ENCODE measurements around the gene PPARGC1A. TPM values are rescaled to one million over a fixed set of nuclear protein-coding genes. Genes with fewer than 3 reads are reported as not detected.

PPARGC1A gene
- total and polyA plus RNA-seq, 2 experiments from 2014 or later, result 17.7 to 42.3 TPM

GRCh38 chr4:23911675-23912455, 22.0 kb upstream of the PPARGC1A start:
- no peaks in the 10 kb centered on the region for H3K9me3 ChIP-seq (ENCODE audit: low read depth)
- no peak for TF ChIP-seq CTCF (IDR thresholded peaks at IDR 0.05; ENCODE audit: low read depth, low read length)
- no peaks in the 10 kb centered on the region for H3K4me1 ChIP-seq (ENCODE audit: low read depth)
- no peaks in the 10 kb centered on the region for H3K27me3 ChIP-seq
- no peak for DNase-seq (ENCODE audit: low read depth in 1 of 2, low spot score in 1 of 2)
- H3K4me3 ChIP-seq, result no peak overlapping the region
- no peak overlapping the region for H3K27ac ChIP-seq
- no peaks in the 10 kb centered on the region for H3K36me3 ChIP-seq

GRCh38 chr4:23909671-23910070, 19.8 kb upstream of the PPARGC1A start:
- Histone ChIP-seq H3K4me3 (no peak overlapping the region), H3K36me3 (no peaks in the 10 kb centered on the region), H3K9me3 (ENCODE audit: low read depth) (no peaks in the 10 kb centered on the region), H3K27ac (no peak overlapping the region), H3K4me1 (ENCODE audit: low read depth) (no peaks in the 10 kb centered on the region), H3K27me3 (no peaks in the 10 kb centered on the region)
- DNase-seq (ENCODE audit: low read depth in 1 of 2, low spot score in 1 of 2), result no peak
- no peak for TF ChIP-seq CTCF (IDR thresholded peaks at IDR 0.05; ENCODE audit: low read depth, low read length)

- Histone ChIP-seq H3K27ac (no peak overlapping the region), H3K27me3 (no peaks in the 10 kb centered on the region), H3K4me1 (ENCODE audit: low read depth) (no peaks in the 10 kb centered on the region), H3K36me3 (no peaks in the 10 kb centered on the region), H3K4me3 (no peak overlapping the region), H3K9me3 (ENCODE audit: low read depth) (no peaks in the 10 kb centered on the region)
- TF ChIP-seq CTCF (IDR thresholded peaks at IDR 0.05; ENCODE audit: low read depth, low read length), result no peak
- DNase-seq (ENCODE audit: low read depth in 1 of 2, low spot score in 1 of 2), result no peak
Observed at GRCh38 chr4:23906839-23907238, 17.0 kb upstream of the PPARGC1A start.

GRCh38 chr4:23904639-23905071, 14.8 kb upstream of the PPARGC1A start:
- no peaks in the 10 kb centered on the region for H3K9me3 ChIP-seq (ENCODE audit: low read depth)
- no peak overlapping the region for H3K27ac ChIP-seq
- no peaks in the 10 kb centered on the region for H3K36me3 ChIP-seq
- H3K27me3 ChIP-seq, result no peaks in the 10 kb centered on the region
- no peak for DNase-seq (ENCODE audit: low read depth in 1 of 2, low spot score in 1 of 2)
- H3K4me3 ChIP-seq, result no peak overlapping the region
- no peak for TF ChIP-seq CTCF (IDR thresholded peaks at IDR 0.05; ENCODE audit: low read depth, low read length)
- H3K4me1 ChIP-seq (ENCODE audit: low read depth), result no peaks in the 10 kb centered on the region

GRCh38 chr4:23903859-23904438, 14.1 kb upstream of the PPARGC1A start:
- no peak overlapping the region for H3K4me3 ChIP-seq
- no peaks in the 10 kb centered on the region for H3K27me3 ChIP-seq
- H3K4me1 ChIP-seq (ENCODE audit: low read depth), result no peaks in the 10 kb centered on the region
- no peak for TF ChIP-seq CTCF (IDR thresholded peaks at IDR 0.05; ENCODE audit: low read depth, low read length)
- DNase-seq (ENCODE audit: low read depth in 1 of 2, low spot score in 1 of 2), result peak in 1 of 2 donors; percentile 3
- H3K36me3 ChIP-seq, result no peaks in the 10 kb centered on the region
- no peak overlapping the region for H3K27ac ChIP-seq
- no peaks in the 10 kb centered on the region for H3K9me3 ChIP-seq (ENCODE audit: low read depth)
